ENCODE measurements around the gene RAVER1. TPM values are rescaled to one million over a fixed set of nuclear protein-coding genes. Genes with fewer than 3 reads are reported as not detected.

Gene RAVER1
- total RNA-seq, 2 experiments from 2014 or later: 35.7 to 90.7 TPM

DNA sequence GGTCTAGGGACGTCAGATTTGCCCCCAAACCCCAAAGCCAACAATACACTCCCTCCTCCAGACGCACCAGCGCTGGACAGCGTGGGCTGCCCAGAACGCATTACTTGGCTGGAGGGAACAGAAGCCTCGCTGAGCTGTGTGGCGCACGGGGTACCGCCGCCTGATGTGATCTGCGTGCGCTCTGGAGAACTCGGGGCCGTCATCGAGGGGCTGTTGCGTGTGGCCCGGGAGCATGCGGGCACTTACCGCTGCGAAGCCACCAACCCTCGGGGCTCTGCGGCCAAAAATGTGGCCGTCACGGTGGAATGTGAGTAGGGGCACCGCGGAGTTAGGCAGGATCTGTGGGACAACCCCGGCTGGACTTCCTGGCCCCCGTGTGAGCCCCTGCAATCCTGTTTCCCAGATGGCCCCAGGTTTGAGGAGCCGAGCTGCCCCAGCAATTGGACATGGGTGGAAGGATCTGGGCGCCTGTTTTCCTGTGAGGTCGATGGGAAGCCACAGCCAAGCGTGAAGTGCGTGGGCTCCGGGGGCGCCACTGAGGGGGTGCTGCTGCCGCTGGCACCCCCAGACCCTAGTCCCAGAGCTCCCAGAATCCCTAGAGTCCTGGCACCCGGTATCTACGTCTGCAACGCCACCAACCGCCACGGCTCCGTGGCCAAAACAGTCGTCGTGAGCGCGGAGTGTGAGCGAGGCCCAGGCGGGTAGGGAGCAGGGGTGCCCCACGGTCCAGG lies 39.5 kb downstream of the RAVER1 start:
- no peak for DNase-seq (ENCODE audit: low spot score)
- POLR2A ChIA-PET: no interaction called here
- no peak overlapping the region for H2AFZ ChIP-seq (ENCODE audit: low read length)
- H3K36me3 ChIP-seq (ENCODE audit: insufficient read depth, low read length): no peaks in the 10 kb centered on the region
- H3K4me1 ChIP-seq (ENCODE audit: insufficient read depth, low read length, poor library complexity, severe bottlenecking): peaks cover 47% of the 10 kb centered on the region
- no peaks in the 10 kb centered on the region for H3K9me2 ChIP-seq (ENCODE audit: insufficient read depth, low read length)
- intact Hi-C loops (cut with micrococcal nuclease; ENCODE audit: unreplicated experiment): no loop called here
- CTCF ChIA-PET (ENCODE audit: unreplicated experiment): no interaction called here
- H3K79me2 ChIP-seq (ENCODE audit: insufficient read depth, low read depth, low read length): no peaks in the 10 kb centered on the region
- H3K9me3 ChIP-seq (ENCODE audit: low read length): no peaks in the 10 kb centered on the region
- no peaks in the 10 kb centered on the region for H4K20me1 ChIP-seq (ENCODE audit: insufficient read depth, low read length)
- TF ChIP-seq EZH2phosphoT487 (IDR thresholded peaks at IDR 0.05; ENCODE audit: borderline replicate concordance, low read depth, low read length): no peak
- TF ChIP-seq CTCF (conservative IDR thresholded peaks at IDR 0.05; ENCODE audit: low read length): no peak
- H3K27ac ChIP-seq (ENCODE audit: low read depth, low read length, poor library complexity, severe bottlenecking): no peak overlapping the region
- no peak overlapping the region for H3K4me2 ChIP-seq (ENCODE audit: low read length)
- no TSS peak for BruUV-seq (replicated peaks)
- no peak overlapping the region for H3K4me3 ChIP-seq (ENCODE audit: low read depth, low read length, poor library complexity, severe bottlenecking)

DNA sequence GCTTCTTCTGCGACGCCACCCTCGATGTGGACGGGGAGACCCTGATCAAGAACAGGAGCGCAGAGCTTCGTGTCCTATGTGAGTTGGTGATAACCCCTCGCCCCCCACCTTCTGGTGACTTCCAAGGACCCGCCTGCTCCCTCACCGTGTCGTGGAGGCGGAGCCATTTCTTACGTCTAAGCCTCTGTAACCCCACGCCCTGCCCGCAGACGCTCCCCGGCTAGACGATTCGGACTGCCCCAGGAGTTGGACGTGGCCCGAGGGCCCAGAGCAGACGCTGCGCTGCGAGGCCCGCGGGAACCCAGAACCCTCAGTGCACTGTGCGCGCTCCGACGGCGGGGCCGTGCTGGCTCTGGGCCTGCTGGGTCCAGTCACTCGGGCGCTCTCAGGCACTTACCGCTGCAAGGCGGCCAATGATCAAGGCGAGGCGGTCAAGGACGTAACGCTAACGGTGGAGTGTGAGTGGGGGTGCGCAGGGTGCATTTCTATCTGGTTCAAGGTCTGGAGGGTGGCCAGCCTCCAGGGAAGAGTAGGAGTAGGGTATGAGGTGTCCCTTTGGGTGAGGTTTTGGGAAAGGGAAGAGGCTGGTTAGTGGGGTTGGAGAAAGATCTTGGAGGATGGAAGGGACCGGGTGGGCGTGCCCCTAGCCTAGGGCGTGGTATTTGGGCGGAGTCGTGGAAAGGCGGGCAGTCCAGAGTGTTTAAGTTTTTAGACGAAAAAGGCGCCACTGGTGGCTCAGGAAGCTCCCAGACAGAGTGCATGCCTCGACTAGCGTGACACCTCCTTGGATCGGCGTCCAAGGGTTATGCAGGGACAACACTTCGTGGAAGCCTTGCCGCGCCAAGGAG lies 40.3 kb downstream of the RAVER1 start:
- H3K4me1 ChIP-seq (ENCODE audit: insufficient read depth, low read length, poor library complexity, severe bottlenecking): peaks cover 53% of the 10 kb centered on the region
- DNase-seq (ENCODE audit: low spot score): no peak
- H3K27ac ChIP-seq (ENCODE audit: low read depth, low read length, poor library complexity, severe bottlenecking): no peak overlapping the region
- H2AFZ ChIP-seq (ENCODE audit: low read length): no peak overlapping the region
- CTCF ChIA-PET (ENCODE audit: unreplicated experiment): interaction anchor here (0.6 kb wide), 1 partner anchor 200 kb away, joined by 4 read pairs; no protein-coding TSS in a partner anchor
- no peak for TF ChIP-seq CTCF (conservative IDR thresholded peaks at IDR 0.05; ENCODE audit: low read length)
- no peak for TF ChIP-seq EZH2phosphoT487 (IDR thresholded peaks at IDR 0.05; ENCODE audit: borderline replicate concordance, low read depth, low read length)
- H3K4me3 ChIP-seq (ENCODE audit: low read depth, low read length, poor library complexity, severe bottlenecking): peak overlapping the region; percentile 68
- no peaks in the 10 kb centered on the region for H3K36me3 ChIP-seq (ENCODE audit: insufficient read depth, low read length)
- H3K79me2 ChIP-seq (ENCODE audit: insufficient read depth, low read depth, low read length): no peaks in the 10 kb centered on the region
- intact Hi-C loops (cut with micrococcal nuclease; ENCODE audit: unreplicated experiment): no loop called here
- POLR2A ChIA-PET: no interaction called here
- peak overlapping the region; percentile 83 for H3K4me2 ChIP-seq (ENCODE audit: low read length)
- no peaks in the 10 kb centered on the region for H3K9me3 ChIP-seq (ENCODE audit: low read length)
- no peaks in the 10 kb centered on the region for H3K9me2 ChIP-seq (ENCODE audit: insufficient read depth, low read length)
- BruUV-seq (replicated peaks): no TSS peak
- H4K20me1 ChIP-seq (ENCODE audit: insufficient read depth, low read length): no peaks in the 10 kb centered on the region

Data from OCI-LY7 (cell line).